ENCODE results near the gene C11orf98. TPM values are rescaled to one million over a fixed set of nuclear protein-coding genes. Genes with fewer than 3 reads are reported as not detected.

C11orf98 gene
- total and polyA plus RNA-seq, 2 of the 13 experiments (the other 11 are each of a cell fraction or from before 2014, with no cell fraction given), result 30.4 to 91.8 TPM

- no peak for TF ChIP-seq ETS1 (CRISPR knock-in tag; IDR thresholded peaks at IDR 0.05)
- TF ChIP-seq TEAD3 (CRISPR knock-in tag; optimal IDR thresholded peaks at IDR 0.05; ENCODE audit: borderline replicate concordance), result no peak
- no peak for TF ChIP-seq STAT5B (CRISPR knock-in tag; IDR thresholded peaks at IDR 0.05)
- TF ChIP-seq NRL (CRISPR knock-in tag; IDR thresholded peaks at IDR 0.05; ENCODE audit: borderline replicate concordance), result no peak; the same call in 1 of the 2 replicates
- TF ChIP-seq WIZ (CRISPR knock-in tag; IDR thresholded peaks at IDR 0.05), result no peak
- no peak for TF ChIP-seq FLYWCH1 (CRISPR knock-in tag; IDR thresholded peaks at IDR 0.05)
- no peak for TF ChIP-seq TCF12 (IDR thresholded peaks at IDR 0.05)
- no peak for TF ChIP-seq TCF12 (CRISPR knock-in tag; IDR thresholded peaks at IDR 0.05)
- no peak for TF ChIP-seq PAXIP1 (CRISPR knock-in tag; conservative IDR thresholded peaks at IDR 0.05)
- no peak for TF ChIP-seq KDM6A (CRISPR knock-in tag; IDR thresholded peaks at IDR 0.05; ENCODE audit: low read depth)
- TF ChIP-seq SP140L (CRISPR knock-in tag; IDR thresholded peaks at IDR 0.05; ENCODE audit: borderline replicate concordance), result no peak
- no peak for TF ChIP-seq ZNF567 (CRISPR knock-in tag; IDR thresholded peaks at IDR 0.05; ENCODE audit: borderline replicate concordance)
- TF ChIP-seq EEA1 (CRISPR knock-in tag; IDR thresholded peaks at IDR 0.05; ENCODE audit: borderline replicate concordance), result no peak
- no peak for TF ChIP-seq ZNF225 (CRISPR knock-in tag; IDR thresholded peaks at IDR 0.05)
- no peak for TF ChIP-seq CBX2 (IDR thresholded peaks at IDR 0.05; ENCODE audit: low read depth, low read length)
- no peak for TF ChIP-seq CBX2 (CRISPR knock-in tag; IDR thresholded peaks at IDR 0.05; ENCODE audit: low read depth)
- no peak for TF ChIP-seq U2AF2 (IDR thresholded peaks at IDR 0.05; ENCODE audit: low read depth, low read length)
- no peak for TF ChIP-seq PLRG1 (conservative IDR thresholded peaks at IDR 0.05)
- no peak for TF ChIP-seq RXRB (CRISPR knock-in tag; IDR thresholded peaks at IDR 0.05; ENCODE audit: borderline replicate concordance)
- TF ChIP-seq ZNF589 (CRISPR knock-in tag; conservative IDR thresholded peaks at IDR 0.05), result no peak; the same call in 1 of the 2 replicates
- peak; percentile 22; the same call in 1 of the 2 replicates for TF ChIP-seq ZBTB38 (CRISPR knock-in tag; IDR thresholded peaks at IDR 0.05)
- TF ChIP-seq ZBTB46 (CRISPR knock-in tag; IDR thresholded peaks at IDR 0.05; ENCODE audit: borderline replicate concordance), result no peak
- TF ChIP-seq POLR2A (IDR thresholded peaks at IDR 0.05; ENCODE audit: insufficient read depth in 1 of 2, low read depth in 2 of 2, low read length in 2 of 2), result peak in 1 of 2 experiments; percentile 74; a peak in 2 of 4 replicates
- peak; percentile 67 for TF ChIP-seq ZNF883 (CRISPR knock-in tag; IDR thresholded peaks at IDR 0.05; ENCODE audit: not compliant biosample characterization)
- TF ChIP-seq PCBP1 (IDR thresholded peaks at IDR 0.05; ENCODE audit: borderline replicate concordance, low read depth, low read length), result 0 out of 2 replicates have a peak, but pooled peaks have one; percentile 5
Observed at GRCh38 chr11:62705880-62706849, 41.2 kb upstream of the C11orf98 start (continued).

Data from HepG2 (cell line).